T follicular helper cell (primary cell): ENCODE results near the gene COLQ.

Experiments
- DNase-seq: peaks from one replicate; pipeline ENCODE4 v3.0.0-alpha.2; 2020; ENCODE audit warnings: low read depth

The COLQ gene

GRCh38 chr3:15520185-15520584 lies 1.3 kb downstream of the COLQ start:
- no peak for DNase-seq

- no peak for DNase-seq
Observed at GRCh38 chr3:15519096-15519495, 2.4 kb downstream of the COLQ start.

GRCh38 chr3:15514663-15515340 lies 6.7 kb downstream of the COLQ start:
- DNase-seq, result no peak

GRCh38 chr3:15513810-15514662 lies 7.5 kb downstream of the COLQ start:
- DNase-seq, result no peak

GRCh38 chr3:15513116-15513515 lies 8.4 kb downstream of the COLQ start:
- DNase-seq, result no peak

GRCh38 chr3:15512166-15512565 lies 9.3 kb downstream of the COLQ start:
- DNase-seq, result no peak

GRCh38 chr3:15511156-15511555 lies 10.3 kb downstream of the COLQ start:
- DNase-seq, result no peak

GRCh38 chr3:15510493-15510892 lies 11.0 kb downstream of the COLQ start:
- DNase-seq, result no peak

- no peak for DNase-seq
Observed at GRCh38 chr3:15506571-15506970, 14.9 kb downstream of the COLQ start.

- DNase-seq, result no peak
Observed at GRCh38 chr3:15505479-15506165, 15.9 kb downstream of the COLQ start.

- DNase-seq, result no peak
Observed at GRCh38 chr3:15502616-15503015, 18.9 kb downstream of the COLQ start.

GRCh38 chr3:15501126-15501525 lies 20.4 kb downstream of the COLQ start:
- DNase-seq, result no peak

GRCh38 chr3:15500107-15500724 lies 21.3 kb downstream of the COLQ start:
- DNase-seq, result no peak

- DNase-seq, result no peak
Observed at GRCh38 chr3:15499536-15499935, 22.0 kb downstream of the COLQ start.

- no peak for DNase-seq
Observed at GRCh38 chr3:15498431-15499214, 22.9 kb downstream of the COLQ start.

GRCh38 chr3:15497964-15498363 lies 23.5 kb downstream of the COLQ start:
- no peak for DNase-seq

- no peak for DNase-seq
Observed at GRCh38 chr3:15496341-15496664, 25.2 kb downstream of the COLQ start.

- DNase-seq, result no peak
Observed at GRCh38 chr3:15495461-15496340, 25.8 kb downstream of the COLQ start.

GRCh38 chr3:15493436-15493835 lies 28.1 kb downstream of the COLQ start:
- no peak for DNase-seq

- no peak for DNase-seq
Observed at GRCh38 chr3:15492847-15493360, 28.6 kb downstream of the COLQ start.
